CD4-positive, alpha-beta T cell treated with Interleukin-17A for 1 hour (primary cell): ENCODE results near the gene ARHGAP18.

Experiments
- DNase-seq: peaks from one replicate; pipeline ENCODE4 v3.0.0-alpha.2; 2020

Gene ARHGAP18

DNA sequence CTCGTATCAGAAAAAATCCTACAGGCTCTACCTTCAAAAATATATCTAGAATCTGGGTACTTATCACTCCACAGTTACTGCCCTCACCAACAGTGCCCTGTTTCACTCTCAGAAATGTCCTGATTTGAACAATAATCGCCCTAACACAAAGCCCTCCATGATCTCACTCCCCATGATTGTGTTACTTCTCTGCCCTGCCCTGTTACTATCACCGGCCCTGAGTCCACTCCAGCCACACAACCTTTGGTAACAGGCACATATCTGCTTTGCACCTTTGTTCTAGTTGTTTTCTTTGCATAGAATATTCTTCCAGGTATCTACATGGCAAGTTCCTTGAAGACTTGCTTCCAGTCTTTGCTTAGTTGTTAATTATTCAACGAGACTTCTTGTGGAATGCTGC is 142.0 kb downstream of the ARHGAP18 start:
- no peak for DNase-seq

- peak; percentile 2 for DNase-seq
Measured at GRCh38 chr6:129567374-129567773, 142.6 kb downstream of the ARHGAP18 start.

GRCh38 chr6:129565811-129566210 is 144.2 kb downstream of the ARHGAP18 start:
- no peak for DNase-seq

- DNase-seq: no peak
Measured at GRCh38 chr6:129565366-129565765, 144.6 kb downstream of the ARHGAP18 start.

DNA sequence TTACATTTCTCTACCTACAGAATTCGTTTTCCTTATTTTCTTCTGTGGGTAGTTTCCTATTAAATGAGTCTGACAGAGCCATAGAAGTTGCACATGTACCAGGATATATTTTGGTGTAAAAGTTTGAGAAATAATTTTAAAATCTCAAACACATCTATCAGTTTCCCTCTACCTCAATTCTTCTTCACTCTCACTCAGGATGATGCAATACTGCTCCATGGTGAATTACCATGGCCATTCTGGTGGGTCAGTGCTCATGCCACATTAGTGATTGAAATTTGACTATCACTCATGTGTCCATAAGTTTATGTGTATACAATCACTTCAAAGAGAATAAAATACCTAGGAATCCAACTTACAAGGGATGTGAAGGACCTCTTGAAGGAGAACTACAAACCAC is 151.7 kb downstream of the ARHGAP18 start:
- no peak for DNase-seq

DNA sequence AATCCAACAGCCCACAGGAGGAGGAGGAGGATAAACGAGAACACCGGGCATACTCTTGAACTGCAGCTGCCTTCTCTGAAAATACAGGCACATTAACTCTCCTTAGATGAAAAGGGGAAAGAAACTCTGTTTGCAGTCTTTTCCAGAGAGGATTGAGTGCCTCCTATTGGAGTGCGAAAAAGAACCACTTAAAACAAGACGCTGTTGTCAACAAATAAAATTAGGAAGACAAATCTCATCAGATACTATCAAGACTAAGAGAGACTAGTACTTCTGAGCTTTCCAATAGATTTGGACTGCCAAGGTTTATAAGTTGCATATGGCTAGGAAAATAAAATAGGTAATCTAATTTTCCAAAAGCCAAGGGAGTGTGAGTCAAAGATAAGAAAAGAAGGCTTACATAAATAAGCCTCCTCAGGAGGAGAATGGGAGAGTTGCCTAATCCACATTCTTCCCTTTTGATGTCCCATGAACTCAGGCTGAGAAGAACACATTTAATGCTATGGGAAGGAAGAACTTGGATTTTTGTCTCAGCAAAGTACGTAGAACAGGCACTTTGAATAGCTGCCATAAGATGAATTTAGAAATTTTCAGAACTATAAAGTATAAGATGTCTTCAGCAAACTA is 154.7 kb downstream of the ARHGAP18 start:
- DNase-seq: no peak

DNA sequence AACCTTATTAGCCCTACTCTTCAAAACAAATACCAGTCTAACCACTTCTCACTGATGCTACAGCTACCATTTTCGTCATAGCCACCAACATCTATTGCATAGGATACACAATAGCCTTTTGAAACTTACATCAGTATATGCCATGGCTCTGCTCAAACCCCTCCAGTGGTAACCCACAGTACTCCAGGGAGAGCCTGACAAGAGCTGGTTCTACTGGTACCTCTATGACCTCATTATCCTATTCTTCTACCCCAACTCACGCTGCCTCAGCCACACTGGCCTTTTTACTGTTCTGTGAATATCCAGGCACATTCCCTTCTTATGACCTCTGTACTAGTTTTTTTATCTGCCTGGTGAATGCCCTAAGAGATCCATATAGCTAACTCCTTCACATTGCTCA is 157.6 kb downstream of the ARHGAP18 start:
- no peak for DNase-seq

GRCh38 chr6:129551486-129551885 is 158.5 kb downstream of the ARHGAP18 start:
- DNase-seq: no peak

DNA sequence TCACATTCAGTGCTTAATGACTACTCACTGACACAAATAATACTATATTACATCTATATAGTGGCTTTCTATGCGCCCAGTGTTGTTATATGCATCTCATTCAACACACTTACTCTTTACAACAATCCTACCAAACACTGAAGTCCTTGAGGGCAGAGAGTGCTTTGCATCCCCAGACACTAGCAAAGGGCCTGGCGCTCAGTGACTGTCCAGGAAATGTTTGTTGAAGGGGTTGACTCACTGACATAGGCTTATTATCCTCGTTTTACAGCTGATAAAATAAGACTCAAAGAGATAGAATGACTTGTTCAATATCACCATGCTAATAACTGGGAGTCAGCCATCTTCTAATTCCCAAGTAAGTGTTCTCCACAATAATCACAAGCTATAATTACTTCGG is 163.3 kb downstream of the ARHGAP18 start:
- DNase-seq: no peak

DNA sequence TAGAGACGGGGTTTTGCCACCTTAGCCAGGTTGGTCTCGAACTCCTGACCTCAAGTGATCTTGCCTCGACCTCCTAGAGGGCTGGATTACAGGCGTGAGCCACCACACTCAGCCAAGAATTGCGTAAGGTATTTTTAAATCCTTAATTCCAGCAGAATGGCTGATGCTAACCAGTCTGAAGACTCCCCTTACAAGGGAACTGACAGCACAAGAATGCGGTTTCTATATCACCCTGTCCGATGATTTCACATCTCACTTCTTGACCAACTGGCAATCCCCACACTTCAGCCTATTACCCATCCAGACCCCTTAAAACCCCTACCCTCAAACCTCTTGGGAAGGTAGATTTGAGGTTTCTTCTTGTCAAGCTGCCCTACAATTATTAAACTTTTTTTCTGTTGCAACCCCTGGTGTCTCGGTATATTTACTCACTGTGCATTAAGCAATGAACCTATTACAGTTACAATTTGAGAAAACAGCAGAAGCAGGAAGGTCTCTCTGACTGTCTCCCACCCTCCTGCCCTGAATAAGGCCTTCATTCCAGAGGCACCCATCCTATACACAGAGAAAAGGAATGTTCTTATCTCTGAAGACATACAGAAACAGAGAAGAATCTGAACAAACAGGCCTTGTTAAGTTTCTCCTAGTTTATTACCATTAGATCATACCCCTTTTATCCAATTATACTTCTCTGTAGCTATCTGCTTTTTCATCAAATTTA is 164.9 kb downstream of the ARHGAP18 start:
- no peak for DNase-seq

DNA sequence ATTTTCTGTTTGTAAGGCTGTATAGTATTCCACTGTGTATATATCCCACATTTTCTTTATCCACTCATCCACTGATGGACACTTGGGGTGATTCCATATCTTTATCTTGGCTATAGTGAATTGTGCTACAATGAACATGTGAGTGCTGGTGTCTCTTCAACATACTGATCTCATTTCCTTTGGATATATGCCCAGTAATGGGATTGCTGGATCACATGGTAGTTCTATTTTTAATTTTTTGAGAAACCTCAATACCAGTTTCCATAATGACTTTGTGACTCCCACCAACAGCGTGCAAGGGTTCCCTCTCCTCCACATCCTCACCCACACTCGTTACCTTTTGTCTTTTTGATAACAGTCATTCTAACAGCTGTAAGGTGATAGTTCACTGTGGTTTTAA is 166.0 kb downstream of the ARHGAP18 start:
- DNase-seq: no peak

- no peak for DNase-seq
Measured at GRCh38 chr6:129542705-129543104, 167.3 kb downstream of the ARHGAP18 start.

- DNase-seq: no peak
Measured at GRCh38 chr6:129539032-129539431, 170.9 kb downstream of the ARHGAP18 start.

- DNase-seq: no peak
Measured at GRCh38 chr6:129536271-129536670, 173.7 kb downstream of the ARHGAP18 start.

- no peak for DNase-seq
Measured at GRCh38 chr6:129534926-129535325, 175.1 kb downstream of the ARHGAP18 start.
